PFSK-1 (cell line): ENCODE measurements around the gene SCN5A.

Experiments
- FOXP2 ChIP-seq: optimal IDR thresholded peaks from 2 replicates; pipeline ENCODE3; 2011; ENCODE audit warnings: borderline replicate concordance, control low read depth, inconsistent platforms; ENCODE audit not compliant: insufficient read depth; ENCODE audit errors: extremely low read length, extremely low read depth
- POLR2AphosphoS5 ChIP-seq: IDR thresholded peaks from 2 replicates; pipeline ENCODE4 v1.6.1; 2012; ENCODE audit warnings: low read depth, mild to moderate bottlenecking, control low read depth, low read length, moderate library complexity
- SIN3A ChIP-seq: IDR thresholded peaks from 2 replicates; pipeline ENCODE4 v1.6.1; 2012; ENCODE audit warnings: mild to moderate bottlenecking, low read length, moderate library complexity, borderline replicate concordance; ENCODE audit not compliant: insufficient read depth
- TAF1 ChIP-seq: IDR thresholded peaks from 2 replicates; pipeline ENCODE4 v1.6.1; 2012; ENCODE audit warnings: low read length, control low read depth, borderline replicate concordance; ENCODE audit not compliant: insufficient read depth
- TF ChIP-seq, protein P1 (sequence below), 2 experiments: IDR thresholded peaks; 2 replicates each; pipeline versions ENCODE4 v1.6.1 to v1.8.0; 2011 to 2012; ENCODE audit warnings: low read depth in 2 of 2, low read length in 2 of 2, control low read depth in 1 of 2, inconsistent platforms in 1 of 2, mild to moderate bottlenecking in 1 of 2, moderate library complexity in 1 of 2; ENCODE audit not compliant: insufficient read depth in 1 of 2

DNA sequence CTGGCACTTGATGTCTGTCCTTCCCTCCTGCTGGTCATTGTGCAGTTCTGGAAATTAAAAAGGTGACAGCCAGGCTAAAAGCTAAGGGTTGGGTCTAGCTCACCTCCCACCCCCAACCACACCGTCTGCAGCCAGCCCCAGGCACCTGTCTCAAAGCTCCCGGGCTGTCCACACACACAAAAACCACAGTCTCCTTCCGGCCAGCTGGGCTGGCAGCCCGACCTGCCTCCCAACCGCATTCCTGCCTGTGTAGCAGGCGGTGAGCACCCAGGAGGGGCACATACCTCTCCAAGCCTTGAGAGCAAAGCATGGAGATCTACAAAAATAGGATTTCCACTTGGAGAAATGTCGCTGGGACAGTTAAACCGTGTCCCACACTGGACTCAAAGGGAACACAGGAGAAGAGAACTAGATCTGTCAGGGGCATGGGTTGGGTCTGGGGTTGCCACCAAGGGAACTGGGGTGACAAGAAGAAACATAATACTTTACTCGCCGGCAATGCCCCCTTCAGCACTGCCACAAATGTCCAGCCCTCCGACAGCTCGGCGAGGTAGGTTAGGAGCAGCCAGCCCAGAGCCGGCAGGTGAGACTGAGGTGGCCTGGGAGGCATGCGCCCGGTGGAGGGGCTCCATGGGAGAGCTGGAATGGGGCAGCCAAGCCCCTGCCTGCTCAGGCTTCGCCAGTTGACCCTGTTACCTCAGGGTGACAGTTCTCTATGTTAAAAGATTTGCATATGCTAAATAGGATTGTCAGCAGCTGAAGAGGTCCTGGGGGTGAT lies 101.1 kb downstream of the SCN5A start:
- no peak for TF ChIP-seq SIN3A
- no peak for TF ChIP-seq TAF1
- TF ChIP-seq POLR2AphosphoS5: no peak
- TF ChIP-seq, protein P1, sequence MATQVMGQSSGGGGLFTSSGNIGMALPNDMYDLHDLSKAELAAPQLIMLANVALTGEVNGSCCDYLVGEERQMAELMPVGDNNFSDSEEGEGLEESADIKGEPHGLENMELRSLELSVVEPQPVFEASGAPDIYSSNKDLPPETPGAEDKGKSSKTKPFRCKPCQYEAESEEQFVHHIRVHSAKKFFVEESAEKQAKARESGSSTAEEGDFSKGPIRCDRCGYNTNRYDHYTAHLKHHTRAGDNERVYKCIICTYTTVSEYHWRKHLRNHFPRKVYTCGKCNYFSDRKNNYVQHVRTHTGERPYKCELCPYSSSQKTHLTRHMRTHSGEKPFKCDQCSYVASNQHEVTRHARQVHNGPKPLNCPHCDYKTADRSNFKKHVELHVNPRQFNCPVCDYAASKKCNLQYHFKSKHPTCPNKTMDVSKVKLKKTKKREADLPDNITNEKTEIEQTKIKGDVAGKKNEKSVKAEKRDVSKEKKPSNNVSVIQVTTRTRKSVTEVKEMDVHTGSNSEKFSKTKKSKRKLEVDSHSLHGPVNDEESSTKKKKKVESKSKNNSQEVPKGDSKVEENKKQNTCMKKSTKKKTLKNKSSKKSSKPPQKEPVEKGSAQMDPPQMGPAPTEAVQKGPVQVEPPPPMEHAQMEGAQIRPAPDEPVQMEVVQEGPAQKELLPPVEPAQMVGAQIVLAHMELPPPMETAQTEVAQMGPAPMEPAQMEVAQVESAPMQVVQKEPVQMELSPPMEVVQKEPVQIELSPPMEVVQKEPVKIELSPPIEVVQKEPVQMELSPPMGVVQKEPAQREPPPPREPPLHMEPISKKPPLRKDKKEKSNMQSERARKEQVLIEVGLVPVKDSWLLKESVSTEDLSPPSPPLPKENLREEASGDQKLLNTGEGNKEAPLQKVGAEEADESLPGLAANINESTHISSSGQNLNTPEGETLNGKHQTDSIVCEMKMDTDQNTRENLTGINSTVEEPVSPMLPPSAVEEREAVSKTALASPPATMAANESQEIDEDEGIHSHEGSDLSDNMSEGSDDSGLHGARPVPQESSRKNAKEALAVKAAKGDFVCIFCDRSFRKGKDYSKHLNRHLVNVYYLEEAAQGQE (IDR thresholded peaks at IDR 0.05; ENCODE audit: insufficient read depth in 1 of 2, low read depth in 2 of 2, low read length in 2 of 2): no peak
- no peak for TF ChIP-seq FOXP2
